NCI-H748 treated with DMSO at 0.1 percent for 48 hours (cell line): ENCODE measurements around the gene PRSS38.

Source experiments
- DNase-seq: peaks from one replicate; lab custom pipeline; 2025; lab: John Stamatoyannopoulos, UW

Gene PRSS38

DNA sequence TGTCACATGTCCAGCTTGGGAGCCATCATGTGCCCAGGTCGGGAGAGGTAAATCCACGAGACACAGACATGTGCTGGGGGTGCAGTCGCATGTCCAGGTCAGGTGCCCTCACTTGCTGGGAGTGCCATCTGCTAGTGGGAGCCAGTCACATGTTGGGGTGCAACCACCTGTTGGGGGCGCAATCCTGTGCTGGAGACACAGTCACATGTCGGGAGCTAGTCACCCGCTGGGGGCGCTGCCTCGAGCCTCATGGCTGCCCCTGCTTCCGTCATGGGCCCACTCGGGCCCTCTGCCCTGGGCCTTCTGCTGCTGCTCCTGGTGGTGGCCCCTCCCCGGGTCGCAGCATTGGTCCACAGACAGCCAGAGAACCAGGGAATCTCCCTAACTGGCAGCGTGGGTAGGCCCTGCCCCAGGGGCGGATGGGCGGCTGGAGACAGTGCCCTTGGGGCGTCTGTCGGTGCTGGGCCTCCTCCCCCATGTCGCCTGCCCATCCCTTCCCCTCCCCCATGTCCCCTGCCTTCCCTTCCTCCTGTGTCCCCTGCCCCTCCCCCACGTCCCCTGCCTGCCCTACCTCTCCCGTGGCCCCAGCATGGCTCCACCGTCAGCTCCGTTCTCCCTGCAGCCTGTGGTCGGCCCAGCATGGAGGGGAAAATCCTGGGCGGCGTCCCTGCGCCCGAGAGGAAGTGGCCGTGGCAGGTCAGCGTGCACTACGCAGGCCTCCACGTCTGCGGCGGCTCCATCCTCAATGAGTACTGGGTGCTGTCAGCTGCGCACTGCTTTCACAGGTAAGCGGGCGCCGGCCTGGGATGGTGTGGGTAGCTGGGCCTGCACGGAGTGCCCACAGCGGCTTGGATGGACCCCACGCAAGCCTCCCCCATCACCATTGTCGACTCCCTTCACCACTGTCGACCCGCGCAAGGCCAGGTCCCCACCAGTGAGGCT is at the start of gene PRSS38:
TSS of gene PRSS38 (plus strand) at position 208 of the 942 bp plus-strand sequence. CDS start at position 250, 42 bp downstream.
- no peak for DNase-seq

GRCh38 chr1:227766015-227766634 is 49.4 kb upstream of the PRSS38 start:
- no peak for DNase-seq

GRCh38 chr1:227766653-227767277 is 48.7 kb upstream of the PRSS38 start:
- no peak for DNase-seq

- DNase-seq, result no peak
Measured at GRCh38 chr1:227767401-227768124, 47.9 kb upstream of the PRSS38 start.

GRCh38 chr1:227768125-227768439 is 47.4 kb upstream of the PRSS38 start:
- no peak for DNase-seq

- no peak for DNase-seq
Measured at GRCh38 chr1:227768640-227769039, 46.8 kb upstream of the PRSS38 start.

DNA sequence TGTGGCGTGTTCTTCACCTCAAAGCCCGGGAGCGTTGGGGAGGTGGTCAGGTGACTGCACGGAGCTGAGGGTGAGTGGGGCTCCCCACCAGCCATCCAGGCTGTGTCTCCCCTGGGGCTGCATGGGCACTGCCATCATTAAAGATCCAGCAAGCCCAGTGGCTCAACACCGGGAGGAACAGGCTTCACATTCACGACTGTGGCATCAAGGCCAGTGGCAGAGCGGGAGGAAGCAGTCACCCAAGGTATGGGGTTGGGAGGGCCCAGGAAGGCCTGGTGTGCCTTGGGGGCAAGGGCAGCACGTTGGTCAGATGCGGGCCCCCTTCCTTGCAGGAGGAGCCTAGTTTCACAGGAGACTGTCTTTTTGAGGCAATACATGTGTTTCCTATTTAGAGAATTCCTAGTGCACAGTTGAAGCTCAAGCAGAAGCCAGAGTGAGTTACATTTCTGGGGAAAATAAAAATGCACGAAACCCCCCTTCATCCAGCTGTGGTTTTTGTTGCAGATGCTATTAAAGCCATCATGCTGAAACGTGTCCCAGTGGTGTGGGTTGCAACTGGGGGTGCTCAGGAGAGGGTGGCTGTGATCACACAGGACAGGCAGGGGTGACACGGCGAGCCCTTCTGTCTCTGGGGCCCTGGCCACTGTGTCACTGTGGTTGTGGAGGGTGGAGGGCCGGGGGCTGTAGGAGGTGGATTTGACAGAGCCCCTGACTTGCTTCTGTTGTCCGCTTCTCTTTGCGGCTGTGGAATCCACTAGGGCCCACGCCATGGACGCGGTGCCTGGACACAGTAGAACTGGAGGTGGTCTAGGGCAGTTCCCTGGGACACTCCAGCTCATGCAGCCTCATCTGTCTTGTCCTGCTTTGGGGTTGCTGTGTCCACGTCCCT is 46.2 kb upstream of the PRSS38 start:
- DNase-seq, result no peak

DNA sequence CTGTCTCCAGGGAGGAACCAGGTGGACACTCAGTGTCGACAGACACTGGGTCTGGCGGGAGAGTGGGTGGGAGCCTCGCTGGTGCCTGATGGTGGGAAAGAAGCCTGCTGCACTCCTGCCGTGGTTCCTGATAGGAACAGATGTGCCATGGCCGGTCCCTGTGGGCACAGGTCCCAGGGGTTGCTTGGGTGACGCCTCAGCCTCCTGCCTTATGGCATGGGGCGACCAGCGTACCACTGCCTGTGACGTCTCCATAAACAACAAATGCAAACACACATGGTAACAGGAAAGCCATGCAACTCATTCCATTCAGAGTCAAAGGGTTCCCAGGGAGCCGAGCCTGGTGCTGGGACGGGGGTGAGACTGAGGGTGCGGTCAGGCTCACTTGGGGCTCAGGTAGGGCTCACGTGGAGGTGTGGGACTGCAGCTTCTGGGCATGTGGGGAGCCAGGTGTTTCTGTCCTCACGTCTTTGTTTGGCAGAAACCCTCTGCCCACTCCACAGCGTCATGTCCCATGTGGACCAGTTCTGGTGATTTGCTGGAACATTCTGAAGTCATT is 45.5 kb upstream of the PRSS38 start:
- no peak for DNase-seq

DNA sequence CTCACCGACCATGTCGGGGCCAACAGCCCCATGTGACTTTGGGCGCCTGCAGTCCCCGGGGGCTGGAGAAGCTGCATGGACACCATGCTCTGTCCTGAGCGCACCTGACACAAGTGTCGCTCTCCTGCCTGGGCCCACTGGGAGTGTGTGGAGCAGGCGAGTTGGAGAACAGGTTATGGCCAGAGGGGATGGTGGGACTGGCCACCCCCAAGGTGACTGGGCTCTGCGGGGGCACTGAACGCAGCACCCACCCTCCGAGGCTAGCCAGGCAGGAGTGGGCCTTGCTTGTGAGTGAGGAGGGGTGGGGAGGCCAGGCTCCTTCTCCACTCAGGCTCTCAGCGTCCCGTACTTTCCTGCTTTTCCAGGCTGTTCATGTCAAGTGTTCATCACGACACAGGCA is 44.7 kb upstream of the PRSS38 start:
- no peak for DNase-seq

- DNase-seq, result no peak
Measured at GRCh38 chr1:227771326-227771725, 44.1 kb upstream of the PRSS38 start.

DNA sequence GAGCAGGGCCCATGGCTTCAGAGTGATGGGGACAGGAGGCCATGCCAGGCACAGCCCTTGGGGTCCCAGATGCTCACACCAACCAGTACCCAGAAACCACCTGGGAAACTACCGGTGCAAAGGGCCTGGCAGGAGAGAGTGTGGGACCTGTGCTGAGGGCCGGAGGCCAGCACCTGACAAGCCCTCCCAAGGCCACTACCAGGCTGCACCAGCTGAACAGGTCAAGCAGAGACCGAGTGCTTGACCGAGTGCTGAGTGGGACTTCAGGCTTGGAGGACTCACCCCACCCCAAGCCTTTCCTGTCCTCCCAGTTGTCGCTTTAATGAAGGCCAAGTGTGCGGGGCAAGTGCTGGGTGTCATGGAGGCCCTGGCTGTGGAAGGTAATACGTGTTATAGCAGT is 43.7 kb upstream of the PRSS38 start:
- no peak for DNase-seq

GRCh38 chr1:227773558-227773957 is 41.9 kb upstream of the PRSS38 start:
- DNase-seq, result no peak

DNA sequence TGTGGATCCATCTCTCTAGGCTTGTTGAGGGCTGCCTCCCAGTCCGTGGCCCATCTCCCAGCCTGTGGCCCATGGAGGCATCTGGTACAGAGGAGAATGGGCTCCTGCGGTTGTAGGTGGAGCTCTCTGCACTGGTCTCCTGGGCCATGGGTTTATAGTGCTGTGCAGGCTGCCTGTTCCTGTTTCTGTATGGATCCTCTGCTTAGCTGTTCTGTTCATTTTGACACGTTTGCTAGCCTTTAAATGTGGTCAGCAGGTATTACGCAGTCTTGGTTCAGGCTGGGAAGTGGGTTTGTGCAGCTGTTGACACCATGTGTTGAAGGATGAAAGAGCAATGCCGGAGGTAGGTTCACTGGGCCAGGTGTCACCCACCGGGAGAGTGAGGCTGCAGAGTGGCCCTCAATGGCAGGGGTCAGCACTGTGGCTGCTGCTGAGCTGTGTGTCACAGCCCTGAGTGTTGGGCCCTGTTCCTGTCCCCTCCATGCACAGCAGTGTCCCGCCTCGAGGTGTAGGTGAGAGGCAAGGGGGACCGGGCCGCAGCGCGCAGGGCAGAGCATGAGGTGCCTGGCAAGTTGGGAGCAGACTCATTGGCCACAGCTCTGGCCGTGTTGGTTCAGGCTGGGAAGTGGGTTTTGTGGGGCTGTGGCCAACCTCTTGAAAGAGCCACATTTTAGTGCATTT is 41.3 kb upstream of the PRSS38 start:
- DNase-seq, result no peak

DNA sequence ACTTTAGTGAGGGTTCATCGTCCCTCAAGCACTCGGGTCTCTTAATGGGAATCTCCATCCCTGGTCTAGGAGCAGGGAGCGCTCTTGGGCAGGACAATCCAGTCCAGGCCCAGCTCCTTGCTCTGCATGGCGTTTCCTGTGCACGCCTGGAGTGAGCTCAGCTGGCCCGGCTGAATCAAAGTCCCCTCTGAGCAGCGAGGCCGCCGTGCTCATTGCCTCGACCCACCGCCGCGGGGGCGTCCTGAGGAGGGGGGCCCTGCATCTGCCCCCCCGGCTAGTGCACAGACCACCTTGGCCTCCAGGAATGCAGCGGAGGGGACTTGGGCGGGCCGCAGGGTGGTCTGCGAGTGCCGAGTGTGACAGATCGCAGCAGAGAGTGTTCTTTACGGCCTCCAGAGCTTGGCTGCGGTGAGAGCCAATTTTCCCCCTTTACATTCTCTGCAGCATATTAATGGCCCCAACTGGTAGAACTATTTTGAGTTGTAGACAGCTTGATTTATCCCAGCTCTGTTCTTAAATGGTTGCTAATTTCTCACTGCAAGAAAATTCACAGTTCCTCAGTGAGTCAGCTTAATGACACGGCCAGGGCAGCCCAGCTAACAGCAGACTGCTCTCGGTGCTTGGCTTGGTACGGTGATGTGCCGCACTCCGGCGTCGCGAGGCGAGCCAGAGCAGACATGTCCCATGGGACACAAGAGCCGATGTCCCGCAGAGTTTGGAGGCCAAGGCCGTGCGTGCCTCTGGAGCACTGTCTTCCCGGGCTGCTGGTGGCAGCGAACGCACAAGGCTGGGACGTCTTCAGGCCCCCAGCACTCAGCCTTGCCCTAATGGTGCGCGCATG is 40.4 kb upstream of the PRSS38 start:
- DNase-seq, result no peak

DNA sequence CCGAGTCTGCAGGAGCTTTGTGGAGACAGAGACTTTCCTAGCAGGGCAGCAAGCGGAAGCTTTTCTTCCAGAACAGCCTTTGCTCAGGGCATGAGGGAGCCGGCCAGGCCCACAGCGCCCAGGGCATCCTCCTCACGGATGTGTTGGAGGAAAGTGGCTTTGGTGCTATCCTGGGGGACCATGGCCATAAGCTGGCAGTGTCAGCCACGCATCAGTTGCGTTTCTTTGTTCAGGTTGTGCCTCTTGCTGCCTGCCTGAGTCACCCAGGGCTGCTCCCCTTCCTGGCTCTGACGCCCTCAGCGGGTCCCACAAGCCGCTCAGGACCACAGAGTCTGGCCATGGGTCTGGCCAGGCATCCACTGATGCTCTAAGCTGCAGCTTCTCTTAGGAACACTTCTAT is 39.6 kb upstream of the PRSS38 start:
- no peak for DNase-seq

GRCh38 chr1:227776331-227776771 is 39.1 kb upstream of the PRSS38 start:
- DNase-seq, result no peak

DNA sequence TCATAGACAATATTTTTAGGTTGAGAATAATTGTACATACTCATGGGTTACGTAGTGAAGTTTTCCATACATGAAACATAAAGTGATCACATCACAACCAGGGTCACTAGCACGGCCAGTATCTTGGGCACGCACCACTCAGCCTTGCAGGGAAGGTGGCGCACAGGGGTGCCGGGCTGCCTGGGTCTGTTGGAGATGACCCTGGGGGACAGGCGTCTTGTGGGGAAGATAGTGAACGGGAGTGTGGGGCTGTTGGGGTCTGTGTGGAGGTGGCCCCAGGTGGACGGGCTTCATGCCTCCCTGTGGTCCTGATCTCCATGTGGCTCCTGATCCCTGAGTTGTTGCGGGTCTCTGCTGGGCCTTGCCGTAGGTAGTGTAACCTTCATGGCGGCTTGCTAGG is 38.3 kb upstream of the PRSS38 start:
- DNase-seq, result no peak

DNA sequence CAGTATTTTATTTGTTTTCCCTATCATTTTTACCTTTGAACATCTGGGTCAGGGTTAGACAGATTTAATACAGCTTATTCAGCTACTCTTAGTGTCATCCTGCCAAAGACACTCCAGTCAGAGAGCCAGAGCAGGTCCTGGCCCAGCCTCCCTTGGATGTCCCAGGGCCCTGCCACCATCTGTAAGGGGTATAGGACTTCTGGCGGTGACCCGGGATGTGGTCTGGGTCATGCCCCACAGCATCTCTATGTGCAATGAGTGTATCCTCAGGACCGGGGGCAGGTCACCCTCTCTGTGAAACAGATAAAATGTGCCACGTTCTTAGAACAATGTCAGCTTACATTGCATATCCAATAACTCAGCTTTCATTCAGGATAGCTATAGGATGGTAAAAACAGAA is 37.8 kb upstream of the PRSS38 start:
- DNase-seq, result no peak

DNA sequence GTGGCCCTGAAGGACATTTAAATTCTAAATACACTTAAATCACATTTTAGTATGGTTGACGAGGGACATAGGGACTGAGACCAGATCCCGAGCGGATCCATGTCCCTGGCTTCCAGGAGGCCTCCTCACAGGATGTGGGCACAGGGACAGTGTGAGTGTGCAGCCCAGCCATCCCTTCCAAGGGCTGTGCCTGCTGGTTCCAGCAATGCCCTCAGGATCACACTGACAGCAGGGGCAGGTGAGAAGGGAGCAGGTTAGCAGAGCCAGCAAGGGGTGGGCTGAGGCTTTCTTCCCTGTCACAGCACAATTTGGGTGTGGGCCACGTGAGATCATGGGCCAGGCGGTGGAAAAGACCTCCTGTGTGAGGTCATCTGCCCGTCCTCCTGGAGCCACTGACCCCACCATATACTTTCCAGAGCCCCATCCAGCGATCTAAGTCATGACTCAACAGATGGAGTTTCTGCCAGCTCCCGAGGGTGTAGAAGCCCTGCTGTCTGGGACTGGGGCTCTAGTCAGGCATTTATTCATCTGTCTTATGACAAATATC is 37.0 kb upstream of the PRSS38 start:
- no peak for DNase-seq
